SK-N-SH (cell line): Measurements from ENCODE around the gene BSN. TPM values are rescaled to one million over a fixed set of nuclear protein-coding genes. Genes with fewer than 3 reads are reported as not detected.

Experiments
- CTCF ChIA-PET: fragments of 300-600, 350-600 bp; formaldehyde crosslinking; extraction: SDS; loops from one replicate; lab custom pipeline; 2021; lab: Yijun Ruan, JAX
- POLR2A ChIA-PET: fragments of 350-600 bp; sonication (Branson Sonifier 250); formaldehyde crosslinking; extraction: SDS; loops from one replicate; lab custom pipeline; 2020; ENCODE audit warnings: antibody characterized with exemption, inconsistent platforms; lab: Yijun Ruan, JAX
- DNase-seq: peaks from one replicate; pipeline ENCODE4 v3.0.0; 2012
- H2AFZ ChIP-seq: fragments of 200-600 bp; sonication (generic); 2 replicates; pipeline ENCODE4 v1.8.1; 2016; ENCODE audit warnings: antibody characterized with exemption, mild to moderate bottlenecking, low read depth
- H3F3A ChIP-seq: fragments of 200-600 bp; sonication (generic); replicated peaks from 2 replicates; pipeline ENCODE3; 2016; ENCODE audit warnings: antibody characterized with exemption, mild to moderate bottlenecking; ENCODE audit not compliant: insufficient read depth
- H3K27ac ChIP-seq, 2 experiments: fragments of 200-500 bp in 1 of 2; fragments of 200-600 bp in 1 of 2; sonication (Bioruptor generic) in 1 of 2; sonication (generic), shearing (Covaris generic) in 1 of 2; 2 replicates each; pipeline versions ENCODE4 v1.5.1 to v1.6.1; 2014 to 2016; ENCODE audit warnings: low read depth in 2 of 2, inconsistent platforms in 1 of 2, low read length in 1 of 2, mild to moderate bottlenecking in 1 of 2, mixed read lengths in 1 of 2
- H3K27me3 ChIP-seq: fragments of 200-600 bp; sonication (generic), shearing (Covaris generic); 2 replicates; pipeline ENCODE4 v1.6.1; 2016; ENCODE audit warnings: mixed run types; ENCODE audit not compliant: insufficient read depth
- H3K36me3 ChIP-seq, 2 experiments: fragments of 200-500 bp in 1 of 2; fragments of 200-600 bp in 1 of 2; sonication (Bioruptor generic) in 1 of 2; sonication (generic) in 1 of 2; replicated peaks in 1 of 2; 2 replicates each; pipeline versions ENCODE3 to v1.5.1; 2014 to 2016; ENCODE audit warnings: low read length in 1 of 2, mild to moderate bottlenecking in 1 of 2; ENCODE audit not compliant: insufficient read depth in 2 of 2, control insufficient read depth in 1 of 2
- H3K4me1 ChIP-seq, 2 experiments: fragments of 200-500 bp in 1 of 2; fragments of 200-600 bp in 1 of 2; sonication (Bioruptor generic) in 1 of 2; sonication (generic), shearing (Covaris generic) in 1 of 2; 2 replicates each; pipeline versions ENCODE4 v1.5.1 to v1.6.1; 2014 to 2016; ENCODE audit warnings: low read depth in 1 of 2, low read length in 1 of 2, mixed run types in 1 of 2; ENCODE audit not compliant: insufficient read depth in 2 of 2, control insufficient read depth in 1 of 2
- H3K4me2 ChIP-seq: fragments of 200-600 bp; sonication (generic), shearing (Covaris generic); 2 replicates; pipeline ENCODE4 v1.6.1; 2017; ENCODE audit warnings: mixed run types
- H3K4me3 ChIP-seq, 2 experiments: fragments of 200-500 bp in 1 of 2; fragments of 200-600 bp in 1 of 2; sonication (Bioruptor generic) in 1 of 2; sonication (generic), shearing (Covaris generic) in 1 of 2; 2 replicates each; pipeline versions ENCODE4 v1.5.1 to v1.8.1; 2014 to 2016; ENCODE audit warnings: low read depth in 2 of 2, inconsistent platforms in 1 of 2, low read length in 1 of 2, mild to moderate bottlenecking in 1 of 2, mixed read lengths in 1 of 2, moderate library complexity in 1 of 2
- H3K79me2 ChIP-seq: fragments of 200-600 bp; sonication (generic); 2 replicates; pipeline ENCODE4 v1.8.1; 2017; ENCODE audit warnings: mild to moderate bottlenecking; ENCODE audit not compliant: insufficient read depth
- H3K9ac ChIP-seq: fragments of 200-600 bp; sonication (generic); 2 replicates; pipeline ENCODE4 v1.6.1; 2017; ENCODE audit warnings: mixed run types
- H3K9me2 ChIP-seq: fragments of 200-600 bp; sonication (generic); 2 replicates; pipeline ENCODE4 v1.6.1; 2017; ENCODE audit warnings: mixed run types
- H3K9me3 ChIP-seq: fragments of 200-600 bp; sonication (generic); 2 replicates; pipeline ENCODE4 v1.6.1; 2017; ENCODE audit warnings: mixed run types, mild to moderate bottlenecking, moderate library complexity
- H4K20me1 ChIP-seq: fragments of 200-600 bp; sonication (generic); 2 replicates; pipeline ENCODE4 v1.6.1; 2017; ENCODE audit warnings: mild to moderate bottlenecking, mixed run types; ENCODE audit not compliant: insufficient read depth
- FOSL2 ChIP-seq: IDR thresholded peaks from 2 replicates; pipeline ENCODE4 v1.4.0; 2012; ENCODE audit warnings: low read depth, mild to moderate bottlenecking, moderate library complexity, borderline replicate concordance
- FOXJ3 ChIP-seq: sonication (generic); formaldehyde crosslinking; IDR thresholded peaks from 2 replicates; pipeline ENCODE4 v1.5.1; 2020; ENCODE audit warnings: mild to moderate bottlenecking, missing genetic modification reagents
- FOXM1 ChIP-seq: IDR thresholded peaks from 2 replicates; pipeline ENCODE4 v1.4.0; 2012; ENCODE audit warnings: low read depth, mild to moderate bottlenecking
- GABPA ChIP-seq: IDR thresholded peaks from 2 replicates; pipeline ENCODE4 v1.4.0; 2012; ENCODE audit warnings: low read depth, mild to moderate bottlenecking
- IRF3 ChIP-seq: fragments of 150-350 bp; IDR thresholded peaks from 2 replicates; pipeline ENCODE4 v1.6.1; 2016; ENCODE audit warnings: mild to moderate bottlenecking, low read depth, low read length
- JUND ChIP-seq: IDR thresholded peaks from 2 replicates; pipeline ENCODE4 v1.4.0; 2012
- MEF2A ChIP-seq: IDR thresholded peaks from 2 replicates; pipeline ENCODE4 v1.4.0; 2012; ENCODE audit warnings: low read depth, borderline replicate concordance
- MXI1 ChIP-seq: IDR thresholded peaks from 2 replicates; pipeline ENCODE4 v1.6.1; 2012; ENCODE audit warnings: mild to moderate bottlenecking, low read depth, low read length, improper control_type of control experiment
- NRF1 ChIP-seq: IDR thresholded peaks from 2 replicates; pipeline ENCODE4 v1.6.1; 2012; ENCODE audit warnings: low read depth, mild to moderate bottlenecking, low read length
- POLR2AphosphoS5 ChIP-seq: IDR thresholded peaks from 2 replicates; pipeline ENCODE4 v1.6.1; 2012; ENCODE audit warnings: low read depth, low read length
- RAD21 ChIP-seq: IDR thresholded peaks from 2 replicates; pipeline ENCODE4 v1.6.1; 2012; ENCODE audit warnings: mild to moderate bottlenecking, low read length
- RCOR1 ChIP-seq: fragments of 150-350 bp; IDR thresholded peaks from 2 replicates; pipeline ENCODE4 v1.6.1; 2017; ENCODE audit warnings: antibody characterized with exemption, low read length
- RFX5 ChIP-seq: IDR thresholded peaks from 2 replicates; pipeline ENCODE4 v1.6.1; 2012; ENCODE audit warnings: mild to moderate bottlenecking, improper control_type of control experiment, low read length
- SIN3A ChIP-seq: IDR thresholded peaks from 2 replicates; pipeline ENCODE4 v1.6.1; 2012; ENCODE audit warnings: low read depth, mild to moderate bottlenecking, low read length, moderate library complexity, borderline replicate concordance
- SMC3 ChIP-seq: IDR thresholded peaks from 2 replicates; pipeline ENCODE4 v1.6.1; 2012; ENCODE audit warnings: low read depth, low read length, improper control_type of control experiment
- TCF12 ChIP-seq: IDR thresholded peaks from 2 replicates; pipeline ENCODE4 v1.4.0; 2012
- USF2 ChIP-seq: fragments of 150-350 bp; IDR thresholded peaks from 2 replicates; pipeline ENCODE4 v1.6.1; 2017; ENCODE audit warnings: antibody characterized with exemption, low read length, low read depth, borderline replicate concordance
- WGBS: methylation state at CpG from one replicate; pipeline ENCODE4 v1.1.6; 2017; ENCODE audit warnings: low lambda C conversion rate; 5-methylcytosine and 5-hydroxymethylcytosine counted together
- polyA plus RNA-seq, 3 experiments: library from polyadenylated mRNA; depleted of rRNA; stranded (reverse); fragments of >200 nt; gene quantifications; 2 replicates each; pipeline ENCODE4 v1.2.3, GENCODE V29; 2012
- TF ChIP-seq, protein P1 (sequence below): IDR thresholded peaks from 2 replicates; pipeline ENCODE4; 2012

BSN gene
- polyA plus RNA-seq, 1 of the 3 experiments (the other 2 are of a cell fraction): 0.07 TPM

DNA sequence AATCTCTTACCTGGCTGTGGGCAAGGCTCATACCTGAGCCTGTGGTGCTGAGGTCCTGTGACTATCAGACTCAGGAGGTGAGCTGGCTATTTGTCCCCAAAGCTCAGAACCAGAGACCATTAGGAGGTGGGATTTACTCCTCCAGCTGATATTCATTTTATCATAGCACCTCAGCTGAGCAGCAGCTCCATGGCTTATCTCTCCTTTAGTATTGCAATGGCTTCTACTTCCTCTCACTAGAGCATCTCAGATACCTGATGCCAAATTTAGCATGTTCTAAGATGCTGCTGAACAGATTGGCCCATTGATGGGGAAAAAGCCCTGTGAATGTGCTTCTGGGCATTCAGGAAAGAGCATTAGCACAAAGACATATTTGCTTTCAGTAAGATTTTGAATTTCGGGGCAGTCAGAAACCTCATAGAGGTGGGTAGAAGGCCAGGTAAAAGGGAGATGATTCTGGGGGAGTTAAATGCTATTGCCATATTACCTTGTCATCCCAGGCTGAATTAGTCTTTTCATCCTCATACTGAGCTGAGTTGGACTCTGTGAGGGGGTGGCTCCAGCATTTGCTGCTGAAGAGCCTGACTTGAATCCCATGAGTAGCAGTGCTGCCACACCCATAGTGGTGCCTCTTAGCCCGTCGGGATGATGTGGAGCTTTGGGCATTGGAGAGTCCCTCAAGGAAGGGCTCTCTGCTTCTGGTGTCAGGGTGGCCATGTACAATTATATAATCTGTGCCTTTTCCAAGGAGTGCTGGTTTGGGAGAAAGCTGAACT lies 2.4 kb downstream of the BSN start:
- CTCF ChIA-PET: interaction anchor here (0.9 to 11.2 kb wide), 4 partner anchors 10 to 115 kb away, joined by 3 to 97 read pairs (median 11); no protein-coding TSS in a partner anchor
- POLR2A ChIA-PET: no interaction called here
- H3K27ac ChIP-seq: no peak overlapping the region
- H3K79me2 ChIP-seq: no peaks in the 10 kb centered on the region
- DNase-seq: no peak
- no peaks in the 10 kb centered on the region for H3F3A ChIP-seq
- H2AFZ ChIP-seq: no peak overlapping the region
- no peak overlapping the region for H3K9ac ChIP-seq
- H3K36me3 ChIP-seq: no peaks in the 10 kb centered on the region
- H3K9me2 ChIP-seq: no peaks in the 10 kb centered on the region
- 38% methylated on average over 3 of the region's 3 CpGs for WGBS
- H3K4me1 ChIP-seq: peaks cover 0 to 31% of the 10 kb centered on the region in 2 experiments; a peak in 2 of 4 replicates
- no peak overlapping the region for H3K4me3 ChIP-seq
- TF ChIP-seq SIN3A: no peak
- TF ChIP-seq GABPA: no peak
- TF ChIP-seq RAD21: no peak
- TF ChIP-seq FOXM1: no peak
- TF ChIP-seq MEF2A: no peak
- no peak for TF ChIP-seq POLR2AphosphoS5
- TF ChIP-seq RCOR1: no peak
- no peak for TF ChIP-seq FOXJ3 (CRISPR knock-in tag)
- TF ChIP-seq FOSL2: no peak
- no peak for TF ChIP-seq USF2
- no peak for TF ChIP-seq JUND
- no peak for TF ChIP-seq NRF1
- H3K4me2 ChIP-seq: no peak overlapping the region
- no peaks in the 10 kb centered on the region for H3K27me3 ChIP-seq
- no peaks in the 10 kb centered on the region for H4K20me1 ChIP-seq
- no peaks in the 10 kb centered on the region for H3K9me3 ChIP-seq

DNA sequence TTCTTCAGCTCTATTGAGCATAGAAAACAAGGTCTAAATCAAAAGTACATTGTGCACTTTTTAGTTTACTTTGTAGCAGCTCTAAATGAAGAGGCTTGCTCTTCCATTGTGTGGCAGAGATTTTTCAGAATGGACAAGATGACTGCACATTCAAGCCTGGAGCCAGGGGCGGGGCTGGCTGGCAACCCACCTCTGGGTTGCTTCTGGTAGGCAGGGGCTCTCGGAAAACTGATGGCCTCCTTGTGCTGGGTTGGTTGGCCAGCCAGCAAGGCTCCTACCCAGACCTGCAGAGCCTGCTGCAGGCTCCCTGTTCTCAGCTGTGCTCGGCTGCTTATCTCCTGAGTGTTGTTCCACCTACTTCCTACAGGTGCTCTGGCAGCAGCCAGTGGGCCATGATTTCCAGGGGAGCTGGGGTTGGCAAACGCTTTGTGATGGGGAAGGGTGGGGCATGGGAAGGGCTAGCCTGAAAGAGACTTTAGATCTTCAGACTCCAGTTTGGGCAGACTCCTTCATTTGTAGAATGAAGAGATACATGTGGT lies 8.8 kb downstream of the BSN start:
- CTCF ChIA-PET: interaction anchor here (1.2 to 2.7 kb wide), 3 partner anchors 23 to 114 kb away, joined by 4 to 10 read pairs (median 4); no protein-coding TSS in a partner anchor
- H3F3A ChIP-seq: no peaks in the 10 kb centered on the region
- H3K4me1 ChIP-seq: peaks cover 0 to 3% of the 10 kb centered on the region in 2 experiments; a peak in 1 of 4 replicates
- no peak overlapping the region for H3K9ac ChIP-seq
- POLR2A ChIA-PET: no interaction called here
- no peaks in the 10 kb centered on the region for H3K36me3 ChIP-seq
- H3K9me3 ChIP-seq: no peaks in the 10 kb centered on the region
- DNase-seq: no peak
- H3K4me2 ChIP-seq: no peak overlapping the region
- no peaks in the 10 kb centered on the region for H3K79me2 ChIP-seq
- TF ChIP-seq MEF2A: no peak
- TF ChIP-seq RFX5: no peak
- TF ChIP-seq, protein P1, sequence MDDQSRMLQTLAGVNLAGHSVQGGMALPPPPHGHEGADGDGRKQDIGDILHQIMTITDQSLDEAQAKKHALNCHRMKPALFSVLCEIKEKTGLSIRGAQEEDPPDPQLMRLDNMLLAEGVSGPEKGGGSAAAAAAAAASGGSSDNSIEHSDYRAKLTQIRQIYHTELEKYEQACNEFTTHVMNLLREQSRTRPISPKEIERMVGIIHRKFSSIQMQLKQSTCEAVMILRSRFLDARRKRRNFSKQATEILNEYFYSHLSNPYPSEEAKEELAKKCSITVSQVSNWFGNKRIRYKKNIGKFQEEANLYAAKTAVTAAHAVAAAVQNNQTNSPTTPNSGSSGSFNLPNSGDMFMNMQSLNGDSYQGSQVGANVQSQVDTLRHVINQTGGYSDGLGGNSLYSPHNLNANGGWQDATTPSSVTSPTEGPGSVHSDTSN: no peak
- TF ChIP-seq MXI1: no peak
- TF ChIP-seq SMC3: no peak
- TF ChIP-seq TCF12: no peak
- no peak for TF ChIP-seq IRF3
- H3K9me2 ChIP-seq: no peaks in the 10 kb centered on the region
- 33% methylated on average over 3 of the region's 4 CpGs for WGBS
- H3K4me3 ChIP-seq: no peak overlapping the region
- no peaks in the 10 kb centered on the region for H4K20me1 ChIP-seq
- H3K27me3 ChIP-seq: no peaks in the 10 kb centered on the region
- H3K27ac ChIP-seq: no peak overlapping the region
- H2AFZ ChIP-seq: no peak overlapping the region
